Measurements from ENCODE around the gene TUBD1.

DNA sequence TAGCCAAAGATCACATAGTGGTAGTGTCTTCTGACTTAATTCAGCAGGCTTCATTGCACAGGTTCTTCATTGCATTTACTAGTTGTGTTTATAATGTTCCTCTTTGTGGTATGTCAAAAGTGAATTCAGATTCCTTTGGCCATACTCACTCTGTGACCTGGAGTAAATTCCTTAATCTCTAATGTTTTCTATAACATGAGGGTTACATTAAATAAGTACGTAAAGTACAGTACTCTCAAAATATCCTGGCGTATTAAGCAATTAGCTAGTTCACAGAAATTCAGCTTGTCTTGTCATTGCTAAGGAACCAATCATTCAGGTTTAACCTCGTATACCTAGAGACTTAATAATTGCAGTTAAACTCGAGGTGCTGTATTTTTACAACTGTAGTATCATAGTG is 4.3 kb upstream of the TUBD1 start:
- TF ChIP-seq POLR2A (IDR thresholded peaks at IDR 0.05) (no peak), EP300 (IDR thresholded peaks at IDR 0.05) (no peak)
- TF ChIP-seq, protein P1, sequence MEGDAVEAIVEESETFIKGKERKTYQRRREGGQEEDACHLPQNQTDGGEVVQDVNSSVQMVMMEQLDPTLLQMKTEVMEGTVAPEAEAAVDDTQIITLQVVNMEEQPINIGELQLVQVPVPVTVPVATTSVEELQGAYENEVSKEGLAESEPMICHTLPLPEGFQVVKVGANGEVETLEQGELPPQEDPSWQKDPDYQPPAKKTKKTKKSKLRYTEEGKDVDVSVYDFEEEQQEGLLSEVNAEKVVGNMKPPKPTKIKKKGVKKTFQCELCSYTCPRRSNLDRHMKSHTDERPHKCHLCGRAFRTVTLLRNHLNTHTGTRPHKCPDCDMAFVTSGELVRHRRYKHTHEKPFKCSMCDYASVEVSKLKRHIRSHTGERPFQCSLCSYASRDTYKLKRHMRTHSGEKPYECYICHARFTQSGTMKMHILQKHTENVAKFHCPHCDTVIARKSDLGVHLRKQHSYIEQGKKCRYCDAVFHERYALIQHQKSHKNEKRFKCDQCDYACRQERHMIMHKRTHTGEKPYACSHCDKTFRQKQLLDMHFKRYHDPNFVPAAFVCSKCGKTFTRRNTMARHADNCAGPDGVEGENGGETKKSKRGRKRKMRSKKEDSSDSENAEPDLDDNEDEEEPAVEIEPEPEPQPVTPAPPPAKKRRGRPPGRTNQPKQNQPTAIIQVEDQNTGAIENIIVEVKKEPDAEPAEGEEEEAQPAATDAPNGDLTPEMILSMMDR (IDR thresholded peaks at IDR 0.05) = no peak

Measured in gastroesophageal sphincter (tissue), 3 donors.